OCI-LY1 (cell line): Measurements from ENCODE around the gene CDH23.

Experiments used
- EZH2 ChIP-seq: fragments of 200-600 bp; sonication (generic), shearing (Covaris generic); IDR thresholded peaks from 2 replicates; pipeline ENCODE4 v1.8.0; 2017; ENCODE audit warnings: borderline replicate concordance, mixed run types, mild to moderate bottlenecking, antibody characterized with exemption, low read length, moderate library complexity, mixed read lengths
- TF ChIP-seq, protein P1 (sequence below): fragments of 200-600 bp; sonication (generic), shearing (Covaris generic); IDR thresholded peaks from 2 replicates; pipeline ENCODE4 v1.5.1; 2017; ENCODE audit warnings: mild to moderate bottlenecking, antibody characterized with exemption, low read length, moderate library complexity, mixed read lengths

DNA sequence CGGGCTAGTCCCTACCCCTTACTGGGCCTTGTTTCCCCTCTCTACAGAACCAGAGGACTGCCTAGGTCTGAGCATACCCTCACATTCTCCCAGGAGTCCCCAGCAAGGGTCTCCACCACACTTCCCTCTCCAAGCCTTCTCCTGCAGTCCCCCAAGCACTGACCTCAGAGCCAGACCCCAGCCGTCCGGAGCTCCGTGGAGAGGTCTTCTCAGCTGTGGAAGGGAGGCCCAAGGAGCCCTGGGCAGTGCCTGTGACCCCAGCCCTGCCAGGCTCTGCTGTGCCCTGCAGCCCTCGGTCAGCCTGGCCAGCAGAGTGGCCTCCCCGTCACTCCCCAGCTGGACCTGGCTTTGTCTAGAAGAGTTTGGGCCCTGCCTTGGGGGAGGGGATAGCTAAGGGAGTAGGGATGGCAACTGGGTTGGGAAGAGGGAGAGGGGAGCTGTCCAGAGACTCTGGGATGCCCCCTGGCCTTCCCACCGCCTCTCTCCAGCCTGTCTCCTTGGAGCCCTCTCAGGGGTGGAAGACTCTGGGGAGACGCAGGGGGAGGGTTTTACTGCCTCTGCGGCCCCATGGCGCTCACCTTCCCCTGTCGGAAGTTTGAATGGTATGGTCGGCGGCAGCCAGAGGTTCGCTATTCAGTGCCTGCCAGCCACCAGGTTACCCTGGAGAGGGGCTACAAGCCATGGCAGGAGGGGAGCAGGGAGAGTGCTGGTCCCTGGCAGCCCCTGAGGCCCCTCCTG is 322.9 kb downstream of the CDH23 start, which contains the start of gene C10orf105:
- TF ChIP-seq, protein P1, sequence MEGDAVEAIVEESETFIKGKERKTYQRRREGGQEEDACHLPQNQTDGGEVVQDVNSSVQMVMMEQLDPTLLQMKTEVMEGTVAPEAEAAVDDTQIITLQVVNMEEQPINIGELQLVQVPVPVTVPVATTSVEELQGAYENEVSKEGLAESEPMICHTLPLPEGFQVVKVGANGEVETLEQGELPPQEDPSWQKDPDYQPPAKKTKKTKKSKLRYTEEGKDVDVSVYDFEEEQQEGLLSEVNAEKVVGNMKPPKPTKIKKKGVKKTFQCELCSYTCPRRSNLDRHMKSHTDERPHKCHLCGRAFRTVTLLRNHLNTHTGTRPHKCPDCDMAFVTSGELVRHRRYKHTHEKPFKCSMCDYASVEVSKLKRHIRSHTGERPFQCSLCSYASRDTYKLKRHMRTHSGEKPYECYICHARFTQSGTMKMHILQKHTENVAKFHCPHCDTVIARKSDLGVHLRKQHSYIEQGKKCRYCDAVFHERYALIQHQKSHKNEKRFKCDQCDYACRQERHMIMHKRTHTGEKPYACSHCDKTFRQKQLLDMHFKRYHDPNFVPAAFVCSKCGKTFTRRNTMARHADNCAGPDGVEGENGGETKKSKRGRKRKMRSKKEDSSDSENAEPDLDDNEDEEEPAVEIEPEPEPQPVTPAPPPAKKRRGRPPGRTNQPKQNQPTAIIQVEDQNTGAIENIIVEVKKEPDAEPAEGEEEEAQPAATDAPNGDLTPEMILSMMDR = no peak
- no peak for TF ChIP-seq EZH2
